GM19463 (cell line): Measurements from ENCODE around the gene PLA2G6.

ENCODE experiments used
- ATAC-seq: cut with Tn5 transposase; IDR thresholded peaks from one replicate; pipeline ENCODE4 v1.9.1; 2021; ENCODE audit warnings: mild to moderate bottlenecking, moderate library complexity; ENCODE audit not compliant: unreplicated experiment

The PLA2G6 gene

GRCh38 chr22:38075961-38076360 is 105.7 kb downstream of the PLA2G6 start:
- no peak for ATAC-seq

- ATAC-seq, result no peak
Measured at GRCh38 chr22:38075105-38075825, 106.4 kb downstream of the PLA2G6 start.

- ATAC-seq, result no peak
Measured at GRCh38 chr22:38074181-38075104, 107.2 kb downstream of the PLA2G6 start.

- no peak for ATAC-seq
Measured at GRCh38 chr22:38073150-38074130, 108.2 kb downstream of the PLA2G6 start.

- ATAC-seq, result no peak
Measured at GRCh38 chr22:38072322-38073149, 109.1 kb downstream of the PLA2G6 start.

- no peak for ATAC-seq
Measured at GRCh38 chr22:38071421-38072321, 110.0 kb downstream of the PLA2G6 start.

GRCh38 chr22:38070250-38070921 is 111.2 kb downstream of the PLA2G6 start:
- no peak for ATAC-seq

GRCh38 chr22:38069372-38070249 is 112.0 kb downstream of the PLA2G6 start:
- ATAC-seq, result no peak

GRCh38 chr22:38068641-38069371 is 112.8 kb downstream of the PLA2G6 start:
- no peak for ATAC-seq

- no peak for ATAC-seq
Measured at GRCh38 chr22:38067761-38068360, 113.8 kb downstream of the PLA2G6 start.

GRCh38 chr22:38067028-38067415 is 114.6 kb downstream of the PLA2G6 start:
- ATAC-seq, result no peak

- ATAC-seq, result no peak
Measured at GRCh38 chr22:38066381-38067027, 115.1 kb downstream of the PLA2G6 start.

- no peak for ATAC-seq
Measured at GRCh38 chr22:38065539-38065938, 116.1 kb downstream of the PLA2G6 start.

- ATAC-seq, result no peak
Measured at GRCh38 chr22:38062791-38063190, 118.8 kb downstream of the PLA2G6 start.
